H1 (cell line): ENCODE measurements around the gene NAV2. TPM values are rescaled to one million over a fixed set of nuclear protein-coding genes. Genes with fewer than 3 reads are reported as not detected.

ENCODE experiments used
- CTCF ChIA-PET: fragments of 300-600 bp; sonication (Branson Sonifier 250); formaldehyde crosslinking; loops from one replicate; lab custom pipeline; 2021; ENCODE audit not compliant: partially characterized antibody; lab: Charles Lee
- POLR2A ChIA-PET: fragments of 300-600 bp; sonication (Branson Sonifier 250); formaldehyde crosslinking; loops from one replicate; lab custom pipeline; 2021; ENCODE audit warnings: inconsistent platforms; ENCODE audit not compliant: partially characterized antibody; lab: Charles Lee
- DNase-seq, 2 experiments: peaks; one replicate each; pipeline versions ENCODE4 v3.0.0 to v3.0.0-alpha.2; 2010 to 2022; ENCODE audit warnings: low spot score in 2 of 2, low read depth in 1 of 2, mixed read lengths in 1 of 2
- FAIRE-seq: peaks from 2 replicates; lab custom pipeline; 2011; peaks lifted over from hg19 to GRCh38; lab: Jason Lieb, UNC
- H2AFZ ChIP-seq: 2 replicates; pipeline ENCODE4 v1.8.1; 2012; ENCODE audit warnings: low read length, inconsistent platforms
- H2AK5ac ChIP-seq: 2 replicates; pipeline ENCODE4 v1.6.1; 2013; ENCODE audit warnings: low read depth, low read length
- H2BK120ac ChIP-seq: replicated peaks from 2 replicates; pipeline ENCODE3; 2013; ENCODE audit warnings: low read depth, low read length, inconsistent platforms
- H2BK12ac ChIP-seq: 2 replicates; pipeline ENCODE4 v1.6.1; 2013; ENCODE audit warnings: low read depth, low read length
- H2BK15ac ChIP-seq: 2 replicates; pipeline ENCODE4 v1.6.1; 2013; ENCODE audit warnings: low read length
- H2BK20ac ChIP-seq: 2 replicates; pipeline ENCODE4 v1.6.1; 2013; ENCODE audit warnings: low read length
- H2BK5ac ChIP-seq: 2 replicates; pipeline ENCODE4 v1.6.1; 2013; ENCODE audit warnings: low read depth, low read length
- H3K14ac ChIP-seq: 2 replicates; pipeline ENCODE4 v1.6.1; 2013; ENCODE audit warnings: inconsistent platforms; ENCODE audit not compliant: insufficient read length
- H3K18ac ChIP-seq: 2 replicates; pipeline ENCODE4 v1.6.1; 2013; ENCODE audit warnings: low read length; ENCODE audit errors: extremely low read depth
- H3K23ac ChIP-seq: 2 replicates; pipeline ENCODE4 v1.6.1; 2013; ENCODE audit warnings: inconsistent platforms; ENCODE audit not compliant: insufficient read length
- H3K23me2 ChIP-seq: 2 replicates; pipeline ENCODE4 v1.6.1; 2013; ENCODE audit warnings: low read depth, low read length
- H3K27ac ChIP-seq: 2 replicates; pipeline ENCODE4 v1.6.1; 2011; ENCODE audit warnings: low read depth, low read length, inconsistent platforms
- H3K27me3 ChIP-seq, 4 experiments: replicated peaks in 1 of 4; 1 replicate in 1 of 4; 2 replicates in 3 of 4; pipeline versions ENCODE4 v1.6.1 to v1.8.1; 2011 to 2013; ENCODE audit warnings: low read length in 3 of 4, mild to moderate bottlenecking in 3 of 4, inconsistent platforms in 2 of 4, mixed read lengths in 2 of 4, moderate library complexity in 1 of 4; ENCODE audit not compliant: control insufficient read depth in 3 of 4, insufficient read depth in 3 of 4; ENCODE audit errors: extremely low read depth in 1 of 4
- H3K36me3 ChIP-seq, 4 experiments: 2 replicates each; pipeline versions ENCODE4 v1.6.1 to v1.8.1; 2011 to 2013; ENCODE audit warnings: mild to moderate bottlenecking in 4 of 4, low read length in 3 of 4, moderate library complexity in 2 of 4, control low read depth in 1 of 4, inconsistent platforms in 1 of 4; ENCODE audit not compliant: insufficient read depth in 4 of 4, control insufficient read depth in 2 of 4
- H3K4ac ChIP-seq: replicated peaks from 2 replicates; pipeline ENCODE3; 2013; ENCODE audit warnings: low read length, low read depth, mixed read lengths, inconsistent platforms; ENCODE audit not compliant: insufficient read length
- H3K4me1 ChIP-seq, 4 experiments: replicated peaks in 1 of 4; 1 replicate in 1 of 4; 2 replicates in 3 of 4; pipeline versions ENCODE4 v1.6.1 to v1.8.1; 2011 to 2013; ENCODE audit warnings: low read length in 3 of 4, inconsistent platforms in 2 of 4, mixed read lengths in 1 of 4; ENCODE audit not compliant: insufficient read depth in 4 of 4, control insufficient read depth in 3 of 4
- H3K4me2 ChIP-seq, 2 experiments: 2 replicates each; pipeline versions ENCODE4 v1.6.1 to v1.8.1; 2011 to 2013; ENCODE audit warnings: low read depth in 2 of 2, low read length in 2 of 2, control low read depth in 1 of 2, inconsistent platforms in 1 of 2, mild to moderate bottlenecking in 1 of 2; ENCODE audit not compliant: insufficient read depth in 1 of 2
- H3K4me3 ChIP-seq, 4 experiments: fragments of 200-600, 300-600 bp in 1 of 4; sonication (generic), shearing (Covaris generic), sonication (Bioruptor Twin) in 1 of 4; 2 replicates each; pipeline versions ENCODE4 v1.5.1 to v1.8.1; 2011 to 2016; ENCODE audit warnings: low read length in 4 of 4, low read depth in 3 of 4, control low read depth in 2 of 4, inconsistent platforms in 2 of 4, mild to moderate bottlenecking in 2 of 4, mixed read lengths in 1 of 4, moderate library complexity in 1 of 4; ENCODE audit not compliant: insufficient read depth in 2 of 4; ENCODE audit errors: extremely low read depth in 1 of 4
- H3K56ac ChIP-seq: replicated peaks from 2 replicates; pipeline ENCODE3; 2013; ENCODE audit warnings: low read depth, mild to moderate bottlenecking, mixed read lengths, low read length, inconsistent platforms; ENCODE audit not compliant: insufficient read length
- H3K79me1 ChIP-seq: 2 replicates; pipeline ENCODE4 v1.6.1; 2013; ENCODE audit warnings: low read depth, low read length, control low read depth
- H3K79me2 ChIP-seq, 2 experiments: 2 replicates each; pipeline versions ENCODE4 v1.6.1 to v1.8.1; 2012 to 2013; ENCODE audit warnings: low read length in 2 of 2, mild to moderate bottlenecking in 2 of 2, inconsistent platforms in 1 of 2; ENCODE audit not compliant: insufficient read depth in 2 of 2, control insufficient read depth in 1 of 2
- H3K9ac ChIP-seq, 4 experiments: replicated peaks in 1 of 4; 1 replicate in 1 of 4; 2 replicates in 3 of 4; pipeline versions ENCODE4 v1.6.1 to v1.8.1; 2011 to 2013; ENCODE audit warnings: low read depth in 3 of 4, low read length in 3 of 4, control low read depth in 2 of 4, mild to moderate bottlenecking in 2 of 4, moderate library complexity in 2 of 4, inconsistent platforms in 1 of 4; ENCODE audit errors: extremely low read depth in 1 of 4
- H3K9me3 ChIP-seq, 2 experiments: 2 replicates each; pipeline versions ENCODE4 v1.6.1 to v1.8.1; 2012 to 2013; ENCODE audit warnings: mild to moderate bottlenecking in 2 of 2, moderate library complexity in 2 of 2, control low read depth in 1 of 2, inconsistent platforms in 1 of 2, low read depth in 1 of 2, low read length in 1 of 2, mixed read lengths in 1 of 2; ENCODE audit not compliant: insufficient read depth in 2 of 2
- H4K20me1 ChIP-seq, 2 experiments: replicated peaks in 1 of 2; 2 replicates each; pipeline versions ENCODE3 to v1.8.1; 2011 to 2013; ENCODE audit warnings: inconsistent platforms in 2 of 2, low read length in 2 of 2, mild to moderate bottlenecking in 1 of 2; ENCODE audit not compliant: insufficient read depth in 2 of 2, control insufficient read depth in 1 of 2
- H4K5ac ChIP-seq: 2 replicates; pipeline ENCODE4 v1.6.1; 2013; ENCODE audit warnings: low read length, low read depth, mixed read lengths, inconsistent platforms; ENCODE audit not compliant: insufficient read length
- H4K8ac ChIP-seq: 2 replicates; pipeline ENCODE4 v1.8.0; 2013; ENCODE audit warnings: mild to moderate bottlenecking, moderate library complexity, low read length, inconsistent platforms; ENCODE audit not compliant: insufficient read depth; ENCODE audit errors: extremely low read depth
- H4K91ac ChIP-seq: replicated peaks from 2 replicates; pipeline ENCODE3; 2013; ENCODE audit warnings: low read length, mixed read lengths, inconsistent platforms; ENCODE audit not compliant: insufficient read length
- CHD1 ChIP-seq: IDR thresholded peaks from 2 replicates; pipeline ENCODE4 v1.6.1; 2012; ENCODE audit warnings: low read depth, low read length, improper control_type of control experiment
- CTBP2 ChIP-seq: IDR thresholded peaks from 2 replicates; pipeline ENCODE4 v1.7.0; 2011; ENCODE audit warnings: borderline replicate concordance, mild to moderate bottlenecking, moderate library complexity, mixed read lengths, low read length; ENCODE audit not compliant: insufficient read depth, insufficient read length
- EP300 ChIP-seq, 2 experiments: IDR thresholded peaks; 1 replicate in 1 of 2; 2 replicates in 1 of 2; pipeline ENCODE4 v1.6.1; 2011 to 2012; ENCODE audit warnings: low read depth in 2 of 2, low read length in 2 of 2, mild to moderate bottlenecking in 2 of 2, borderline replicate concordance in 1 of 2, inconsistent platforms in 1 of 2, moderate library complexity in 1 of 2
- HDAC6 ChIP-seq: IDR thresholded peaks from one replicate; pipeline ENCODE4 v1.7.1; 2012; ENCODE audit warnings: low read depth, mild to moderate bottlenecking, inconsistent platforms, low read length, moderate library complexity
- NANOG ChIP-seq: IDR thresholded peaks from 2 replicates; pipeline ENCODE4 v1.6.1; 2011; ENCODE audit warnings: low read length, low read depth, mild to moderate bottlenecking, inconsistent platforms; ENCODE audit not compliant: insufficient read depth, poor library complexity, severe bottlenecking
- SP1 ChIP-seq: IDR thresholded peaks from 2 replicates; pipeline ENCODE4 v1.6.1; 2011; ENCODE audit warnings: low read depth, low read length
- TCF12 ChIP-seq: IDR thresholded peaks from 2 replicates; pipeline ENCODE4 v1.6.1; 2011; ENCODE audit warnings: low read depth, mild to moderate bottlenecking, low read length
- WGBS, 2 experiments: shearing (Covaris generic) in 1 of 2; methylation state at CpG; one replicate each; pipeline versions ENCODE4 v1.1.6 to v1.1.7; 2013 to 2015; ENCODE audit warnings: low lambda C conversion rate in 2 of 2, mixed read lengths in 2 of 2, inconsistent platforms in 1 of 2, low coverage in 1 of 2, missing lambda C conversion rate in 1 of 2; ENCODE audit not compliant: insufficient replicate concordance in 2 of 2, insufficient coverage in 1 of 2, insufficient read length in 1 of 2; ENCODE audit errors: extremely low coverage in 1 of 2, missing lambda C conversion rate in 1 of 2; 5-methylcytosine and 5-hydroxymethylcytosine counted together
- polyA plus RNA-seq, 7 experiments: library from polyadenylated mRNA; depleted of rRNA in 3 of 7; stranded (reverse) in 5 of 7; unstranded in 2 of 7; fragments of >200 nt in 5 of 7; fragments of 200-250 nt in 2 of 7; gene quantifications; 1 replicate in 5 of 7; 2 replicates in 1 of 7; 4 replicates in 1 of 7; pipeline versions ENCODE4 v1.2.1 to v1.2.3, GENCODE V29; 2011 to 2013; ENCODE audit warnings: missing spikeins in 2 of 7, mixed read lengths in 2 of 7
- total RNA-seq: library from RNA; stranded (reverse); fragmentation: NEBNext Ultra II Directional; extraction: Animal tissue kit (Norgen Biotek cat#: 25700); gene quantifications from 2 replicates; pipeline ENCODE4 v1.2.1, GENCODE V29; 2021

Gene NAV2
- total and polyA plus RNA-seq, 2 of the 8 experiments (the other 6 are each of a cell fraction or from before 2014, with no cell fraction given): 35.6 to 73.6 TPM

- DNase-seq: no peak
- 98% methylated on average over 2 of the region's 2 CpGs; no CpG with 5 or more reads in 1 of the 2 experiments for WGBS, 2 experiments
Measured at GRCh38 chr11:19672586-19673206, 39.9 kb upstream of the NAV2 start.

More at GRCh38 chr11:19672586-19673206, 39.9 kb upstream of the NAV2 start:
- Histone ChIP-seq H3K27me3 (no peaks in the 10 kb centered on the region), H3K56ac (no peak overlapping the region), H3K4me3 (no peak overlapping the region), H2BK12ac (no peak overlapping the region), H4K91ac (no peak overlapping the region), H3K36me3 (no peaks in the 10 kb centered on the region), H4K20me1 (no peaks in the 10 kb centered on the region), H4K8ac (no peak overlapping the region), H2BK15ac (no peak overlapping the region), H3K9me3 (no peaks in the 10 kb centered on the region), H3K4me1 (peaks cover 2 to 16% (median 10%) of the 10 kb centered on the region in 4 experiments; a peak in 5 of 7 replicates), H3K79me1 (no peaks in the 10 kb centered on the region), H3K27ac (no peak overlapping the region), H4K5ac (no peak overlapping the region), H3K4me2 (no peak overlapping the region), H3K9ac (no peak overlapping the region), H3K4ac (no peak overlapping the region), H3K79me2 (no peaks in the 10 kb centered on the region), H2BK5ac (no peak overlapping the region), H2BK120ac (no peak overlapping the region), H2BK20ac (no peak overlapping the region), H3K23me2 (no peaks in the 10 kb centered on the region), H3K23ac (no peak overlapping the region), H2AK5ac (no peak overlapping the region), H2AFZ (no peak overlapping the region), H3K14ac (no peak overlapping the region), H3K18ac (no peak overlapping the region)
- FAIRE-seq: no peak
- no peak for TF ChIP-seq EP300 (IDR thresholded peaks at IDR 0.05; ENCODE audit: borderline replicate concordance in 1 of 2, low read depth in 2 of 2, low read length in 2 of 2)
- no peak for TF ChIP-seq SP1
- no peak for TF ChIP-seq TCF12
- TF ChIP-seq CTBP2: no peak
- no peak for TF ChIP-seq CHD1
- TF ChIP-seq NANOG: no peak
- no peak for TF ChIP-seq HDAC6
- CTCF ChIA-PET: interaction anchor here (1.2 to 3.7 kb wide), 3 partner anchors 15 to 128 kb away, joined by 3 to 27 read pairs (median 10); no protein-coding TSS in a partner anchor
- POLR2A ChIA-PET: interaction anchor here (1.6 kb wide), 1 partner anchor 8 kb away, joined by 3 read pairs; no protein-coding TSS in a partner anchor
